Esophagus muscularis mucosa (tissue), 4 donors: ENCODE measurements around the gene MBOAT7. TPM values are rescaled to one million over a fixed set of nuclear protein-coding genes. Genes with fewer than 3 reads are reported as not detected.

Experiments
- DNase-seq: peaks from one replicate; pipeline ENCODE4 v3.0.0-alpha.2; 2017; ENCODE audit errors: extremely low spot score
- H3K27ac ChIP-seq, 4 donors: fragments of 200-600 bp; sonication (generic); replicated peaks in 1 of 4; 1 replicate in 3 of 4; 2 replicates in 1 of 4; pipeline ENCODE4 v1.5.1; 2016 to 2019; ENCODE audit warnings: mild to moderate bottlenecking in 1 of 4
- H3K27me3 ChIP-seq, 4 donors: fragments of 200-600 bp; sonication (generic); one replicate each; pipeline versions ENCODE4 v1.5.1 to v1.6.0; 2016 to 2019
- H3K36me3 ChIP-seq, 4 donors: fragments of 200-600 bp; sonication (generic); one replicate each; pipeline ENCODE4 v1.5.1; 2016 to 2019
- H3K4me1 ChIP-seq, 4 donors: fragments of 200-600 bp; sonication (generic); one replicate each; pipeline ENCODE4 v1.5.1; 2016 to 2019
- H3K4me3 ChIP-seq, 4 donors: fragments of 200-600 bp; sonication (generic); 1 replicate in 2 of 4; 2 replicates in 2 of 4; pipeline ENCODE4 v1.5.1; 2016 to 2019; ENCODE audit warnings: mild to moderate bottlenecking in 4 of 4, moderate library complexity in 1 of 4
- H3K9me3 ChIP-seq, 4 donors: fragments of 200-600 bp; sonication (generic); 1 replicate in 3 of 4; 2 replicates in 1 of 4; pipeline ENCODE4 v1.5.1; 2016 to 2019
- EP300 ChIP-seq: sonication (generic); formaldehyde crosslinking; IDR thresholded peaks from one replicate; pipeline ENCODE4 v1.6.1; 2017; ENCODE audit warnings: antibody characterized with exemption
- POLR2A ChIP-seq: fragments of 450-650 bp; IDR thresholded peaks from one replicate; pipeline ENCODE4 v1.6.1; 2017; ENCODE audit warnings: antibody characterized with exemption, moderate library complexity, mild to moderate bottlenecking, low read depth
- POLR2AphosphoS5 ChIP-seq, 2 donors: sonication (generic); formaldehyde crosslinking; IDR thresholded peaks; one replicate each; pipeline ENCODE4 v1.6.1; 2017; ENCODE audit warnings: antibody characterized with exemption in 2 of 2
- WGBS: methylation state at CpG from one replicate; pipeline ENCODE4 v1.1.5; 2018; 5-methylcytosine and 5-hydroxymethylcytosine counted together
- intact Hi-C: fragments of 100-400 bp; cut with DNase I; formaldehyde crosslinking; loops from one replicate; pipeline ENCODE4 v1.15.1; 2023
- total RNA-seq, 4 donors: library from RNA; depleted of rRNA; stranded (reverse); fragments of >200 nt; gene quantifications; one replicate each; pipeline versions ENCODE4 v1.1.0 to v1.2.1, GENCODE V29; 2016
- TF ChIP-seq, protein P1 (sequence below), 3 experiments: fragments of 200-600 bp in 2 of 3; fragments of 450-650 bp in 1 of 3; sonication (generic) in 2 of 3; IDR thresholded peaks; one replicate each; pipeline ENCODE4 v1.5.1; 2017 to 2019; ENCODE audit warnings: antibody characterized with exemption in 3 of 3, mild to moderate bottlenecking in 2 of 3, moderate library complexity in 1 of 3

MBOAT7 gene
- total RNA-seq, 4 donors from 2014 or later, result 40.3 to 83.2 (median 59.4) TPM

DNA sequence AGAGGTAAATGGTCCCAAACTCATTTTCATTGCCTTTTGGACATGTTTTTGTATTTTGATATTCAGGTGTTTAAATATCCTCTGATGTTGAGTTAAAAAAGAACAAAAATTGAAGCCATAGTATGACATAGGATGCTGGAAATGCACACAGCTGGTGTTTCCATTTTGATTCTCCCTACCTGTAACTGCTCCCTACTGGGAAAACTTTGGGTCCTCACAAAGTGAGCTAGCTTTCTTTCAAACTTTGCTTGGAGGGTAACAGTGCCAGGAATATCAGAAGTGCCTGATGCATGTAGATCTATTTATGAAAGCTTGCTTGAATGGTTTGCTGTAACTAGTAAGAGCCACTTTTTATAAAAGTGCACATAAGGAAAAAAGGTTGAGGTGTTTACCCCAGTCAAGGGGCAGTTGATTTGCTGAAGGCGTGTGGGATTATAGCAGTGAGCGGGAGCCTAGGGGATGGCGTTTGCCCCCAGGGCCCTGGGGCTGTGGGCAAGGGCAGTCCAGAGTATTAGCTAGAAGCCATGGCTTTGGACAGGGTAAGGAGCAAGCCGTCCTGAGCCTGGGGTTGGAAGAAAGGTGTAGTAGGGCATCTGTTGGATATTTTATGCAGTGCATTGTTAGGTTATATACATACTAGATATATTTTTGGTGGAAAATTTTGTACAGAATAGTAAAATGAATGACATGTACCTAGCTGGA lies 15.5 kb upstream of the MBOAT7 start:
- WGBS, result 86% methylated on average over 4 of the region's 4 CpGs
- H3K36me3 ChIP-seq, result peaks cover 46 to 79% (median 69%) of the 10 kb centered on the region in 4 donors
- no peaks in the 10 kb centered on the region for H3K27me3 ChIP-seq
- H3K9me3 ChIP-seq, result no peaks in the 10 kb centered on the region
- H3K4me3 ChIP-seq, result no peak overlapping the region
- intact Hi-C loops, result loop anchor here (5.0 kb wide), 1 partner anchor 38 kb away; no protein-coding TSS in a partner anchor
- TF ChIP-seq POLR2AphosphoS5 (IDR thresholded peaks at IDR 0.05) (no peak), POLR2A (no peak), EP300 (no peak)
- TF ChIP-seq, protein P1, sequence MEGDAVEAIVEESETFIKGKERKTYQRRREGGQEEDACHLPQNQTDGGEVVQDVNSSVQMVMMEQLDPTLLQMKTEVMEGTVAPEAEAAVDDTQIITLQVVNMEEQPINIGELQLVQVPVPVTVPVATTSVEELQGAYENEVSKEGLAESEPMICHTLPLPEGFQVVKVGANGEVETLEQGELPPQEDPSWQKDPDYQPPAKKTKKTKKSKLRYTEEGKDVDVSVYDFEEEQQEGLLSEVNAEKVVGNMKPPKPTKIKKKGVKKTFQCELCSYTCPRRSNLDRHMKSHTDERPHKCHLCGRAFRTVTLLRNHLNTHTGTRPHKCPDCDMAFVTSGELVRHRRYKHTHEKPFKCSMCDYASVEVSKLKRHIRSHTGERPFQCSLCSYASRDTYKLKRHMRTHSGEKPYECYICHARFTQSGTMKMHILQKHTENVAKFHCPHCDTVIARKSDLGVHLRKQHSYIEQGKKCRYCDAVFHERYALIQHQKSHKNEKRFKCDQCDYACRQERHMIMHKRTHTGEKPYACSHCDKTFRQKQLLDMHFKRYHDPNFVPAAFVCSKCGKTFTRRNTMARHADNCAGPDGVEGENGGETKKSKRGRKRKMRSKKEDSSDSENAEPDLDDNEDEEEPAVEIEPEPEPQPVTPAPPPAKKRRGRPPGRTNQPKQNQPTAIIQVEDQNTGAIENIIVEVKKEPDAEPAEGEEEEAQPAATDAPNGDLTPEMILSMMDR (IDR thresholded peaks at IDR 0.05), result no peak
- H3K27ac ChIP-seq, result no peak overlapping the region
- no peak for DNase-seq
- H3K4me1 ChIP-seq, result peaks cover 75 to 91% (median 88%) of the 10 kb centered on the region in 4 donors

DNA sequence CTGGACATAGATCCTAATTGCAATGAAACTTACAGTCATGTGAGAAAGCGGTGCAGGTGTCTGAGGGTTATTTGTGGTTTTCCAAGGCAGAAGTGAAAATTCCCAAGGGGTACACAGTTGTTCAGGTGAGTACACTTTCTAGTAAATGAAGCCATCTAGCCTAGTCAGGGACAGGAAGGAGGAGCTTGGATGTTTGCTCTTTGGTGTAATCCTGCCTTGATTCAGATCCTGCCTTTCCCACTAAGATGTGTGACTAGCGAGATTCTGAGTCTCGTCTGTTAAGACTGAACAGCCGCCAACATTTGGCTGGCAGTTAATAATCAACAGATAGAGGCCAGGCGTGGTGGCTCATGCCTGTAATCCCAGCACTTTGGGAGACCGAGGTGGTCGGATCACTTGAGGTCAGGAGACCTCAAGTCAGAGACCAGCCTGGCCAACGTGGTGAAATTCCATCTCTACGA lies 13.8 kb upstream of the MBOAT7 start:
- H3K4me3 ChIP-seq, result no peak overlapping the region
- H3K9me3 ChIP-seq, result no peaks in the 10 kb centered on the region
- peaks cover 57 to 78% (median 74%) of the 10 kb centered on the region in 4 donors for H3K4me1 ChIP-seq
- H3K27ac ChIP-seq, result no peak overlapping the region
- H3K36me3 ChIP-seq, result peaks cover 46 to 69% (median 65%) of the 10 kb centered on the region in 4 donors
- H3K27me3 ChIP-seq, result no peaks in the 10 kb centered on the region
- intact Hi-C loops, result loop anchor here (5.0 kb wide), 1 partner anchor 36 kb away; no protein-coding TSS in a partner anchor
- 48% methylated on average over 9 of the region's 9 CpGs for WGBS
- TF ChIP-seq EP300 (no peak), POLR2AphosphoS5 (IDR thresholded peaks at IDR 0.05) (no peak), POLR2A (no peak)
- TF ChIP-seq, protein P1 (IDR thresholded peaks at IDR 0.05), result no peak
- no peak for DNase-seq

GRCh38 chr19:54201980-54202379 lies 12.6 kb upstream of the MBOAT7 start:
- Histone ChIP-seq H3K4me3 (peak overlapping the region; percentile 53 to 81 (median 76)), H3K4me1 (peaks cover 50 to 68% (median 64%) of the 10 kb centered on the region in 4 donors), H3K9me3 (no peaks in the 10 kb centered on the region), H3K36me3 (peaks cover 38 to 58% (median 54%) of the 10 kb centered on the region in 4 donors), H3K27ac (peak overlapping the region in 3 of 4 donors; percentile 91 to 97 (median 93)), H3K27me3 (no peaks in the 10 kb centered on the region)
- WGBS, result 74% methylated on average over 13 of the region's 13 CpGs
- no peak for DNase-seq
- intact Hi-C loops, result loop anchor here (5.0 kb wide), 1 partner anchor 35 kb away; no protein-coding TSS in a partner anchor
- no peak for TF ChIP-seq POLR2AphosphoS5 (IDR thresholded peaks at IDR 0.05)
- TF ChIP-seq EP300, result no peak
- TF ChIP-seq POLR2A, result no peak
- TF ChIP-seq, protein P1 (IDR thresholded peaks at IDR 0.05), result no peak

DNA sequence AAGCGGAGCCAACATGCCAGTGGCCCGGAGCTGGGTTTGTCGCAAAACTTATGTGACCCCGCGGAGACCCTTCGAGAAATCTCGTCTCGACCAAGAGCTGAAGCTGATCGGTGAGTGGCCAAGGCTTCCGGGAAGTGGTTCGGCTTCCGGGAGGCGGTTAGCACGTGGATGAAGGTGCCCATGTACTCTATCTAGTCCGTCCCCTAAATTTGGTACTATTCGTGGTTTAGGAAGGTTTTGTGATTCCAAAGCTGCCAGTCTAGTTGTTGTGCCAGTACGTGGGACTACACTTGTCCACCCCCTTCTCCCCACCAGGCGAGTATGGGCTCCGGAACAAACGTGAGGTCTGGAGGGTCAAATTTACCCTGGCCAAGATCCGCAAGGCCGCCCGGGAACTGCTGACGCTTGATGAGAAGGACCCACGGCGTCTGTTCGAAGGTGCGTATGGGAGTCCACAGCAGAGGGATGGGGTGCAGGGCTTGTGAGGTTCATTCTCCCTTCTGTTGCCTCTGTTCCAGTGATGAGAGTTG lies 11.9 kb upstream of the MBOAT7 start:
- peaks cover 47 to 60% (median 56%) of the 10 kb centered on the region in 4 donors for H3K4me1 ChIP-seq
- no peaks in the 10 kb centered on the region for H3K9me3 ChIP-seq
- peak overlapping the region; percentile 53 to 81 (median 76) for H3K4me3 ChIP-seq
- peaks cover 30 to 58% (median 47%) of the 10 kb centered on the region in 4 donors for H3K36me3 ChIP-seq
- intact Hi-C loops, result loop anchor here (5.0 kb wide), 1 partner anchor 34 kb away; no protein-coding TSS in a partner anchor
- DNase-seq, result no peak
- H3K27ac ChIP-seq, result peak overlapping the region; percentile 91 to 97 (median 92)
- TF ChIP-seq, protein P1 (IDR thresholded peaks at IDR 0.05), result peak in 1 of 3 experiments; percentile 2
- TF ChIP-seq POLR2A (no peak), EP300 (no peak), POLR2AphosphoS5 (IDR thresholded peaks at IDR 0.05) (no peak)
- no peaks in the 10 kb centered on the region for H3K27me3 ChIP-seq
- 4% methylated on average over 17 of the region's 28 CpGs for WGBS
